ENCODE results near the gene ASRGL1.

The ASRGL1 gene

GRCh38 chr11:62435846-62436660 lies 98.8 kb downstream of the ASRGL1 start:
- no peak overlapping the region for H3K27ac Mint-ChIP-seq
- H3K4me3 Mint-ChIP-seq = no peak overlapping the region
- no peaks in the 10 kb centered on the region for H3K27me3 Mint-ChIP-seq
- H3K9me3 Mint-ChIP-seq = no peaks in the 10 kb centered on the region
- H3K4me1 Mint-ChIP-seq (ENCODE audit: low read depth in 2 of 2) = peaks cover 0 to 13% of the 10 kb centered on the region in 2 donors
- H3K36me3 Mint-ChIP-seq (ENCODE audit: insufficient read depth) = no peaks in the 10 kb centered on the region
- DNase-seq (no peak), ATAC-seq (replicated peaks) (no peak)

- H3K4me3 Mint-ChIP-seq = no peak overlapping the region
- no peaks in the 10 kb centered on the region for H3K36me3 Mint-ChIP-seq (ENCODE audit: insufficient read depth)
- no peak for ATAC-seq (replicated peaks)
- DNase-seq = no peak
- H3K4me1 Mint-ChIP-seq (ENCODE audit: low read depth in 2 of 2) = peaks cover 0 to 9% of the 10 kb centered on the region in 2 donors
- no peaks in the 10 kb centered on the region for H3K27me3 Mint-ChIP-seq
- H3K9me3 Mint-ChIP-seq = no peaks in the 10 kb centered on the region
- no peak overlapping the region for H3K27ac Mint-ChIP-seq
Measured at GRCh38 chr11:62437616-62438015, 100.4 kb downstream of the ASRGL1 start.

- H3K36me3 Mint-ChIP-seq (ENCODE audit: insufficient read depth) = no peaks in the 10 kb centered on the region
- DNase-seq = no peak
- H3K9me3 Mint-ChIP-seq = no peaks in the 10 kb centered on the region
- H3K27ac Mint-ChIP-seq = no peak overlapping the region
- peaks cover 0 to 9% of the 10 kb centered on the region in 2 donors for H3K4me1 Mint-ChIP-seq (ENCODE audit: low read depth in 2 of 2)
- peaks cover 0 to 4% of the 10 kb centered on the region in 2 donors for H3K27me3 Mint-ChIP-seq
- no peak for ATAC-seq (replicated peaks)
- no peak overlapping the region for H3K4me3 Mint-ChIP-seq
Measured at GRCh38 chr11:62438641-62439040, 101.4 kb downstream of the ASRGL1 start.

GRCh38 chr11:62439785-62440602 lies 102.7 kb downstream of the ASRGL1 start:
- Mint-ChIP-seq H3K36me3 (ENCODE audit: insufficient read depth) (peaks cover 3% of the 10 kb centered on the region), H3K4me1 (ENCODE audit: low read depth in 2 of 2) (peaks cover 4 to 7% of the 10 kb centered on the region in 2 donors), H3K4me3 (no peak overlapping the region), H3K27ac (no peak overlapping the region), H3K9me3 (no peaks in the 10 kb centered on the region), H3K27me3 (peaks cover 0 to 5% of the 10 kb centered on the region in 2 donors)
- DNase-seq (no peak), ATAC-seq (replicated peaks) (no peak)

Data from effector memory CD8-positive, alpha-beta T cell (primary cell).